Glomerular endothelial cell (primary cell): ENCODE measurements around the gene DNAH6. TPM values are rescaled to one million over a fixed set of nuclear protein-coding genes. Genes with fewer than 3 reads are reported as not detected.
"Not testable (repeated sequence)": the region's sequence is repeated elsewhere in the genome, so short reads cannot be mapped to it uniquely, and the experiment has no call there.

Experiments used
- DNase-seq: peaks from one replicate; pipeline ENCODE4 v3.0.0-alpha.2; 2011; ENCODE audit warnings: low read depth, low spot score; ENCODE audit errors: extremely low read depth
- total RNA-seq: library from RNA; depleted of rRNA; stranded (reverse); fragments of >200 nt; gene quantifications from 2 replicates; pipeline ENCODE4 v1.2.3, GENCODE V29; 2015

The DNAH6 gene
- total RNA-seq, 1 donor from 2014 or later: not detected

DNA sequence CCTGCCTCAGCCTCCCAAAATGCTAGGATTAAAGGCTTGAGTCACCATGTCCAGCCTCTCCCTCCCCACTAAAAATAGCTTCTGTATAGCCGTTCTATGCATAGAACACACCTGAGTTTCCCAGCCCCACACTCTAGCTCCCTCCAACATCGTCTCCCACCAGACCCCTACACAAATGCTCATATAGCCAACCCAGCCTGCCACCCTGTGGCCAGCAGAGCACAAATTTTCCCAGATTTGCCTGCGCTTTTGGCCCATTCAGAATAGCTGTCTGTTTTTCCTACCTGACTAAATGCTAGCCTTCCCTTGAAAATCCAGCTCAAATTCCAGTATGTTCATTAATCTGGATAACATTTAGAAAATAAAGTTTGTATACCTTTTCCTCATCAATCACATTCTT, 341.8 kb downstream of the DNAH6 start:
- DNase-seq: no peak

DNA sequence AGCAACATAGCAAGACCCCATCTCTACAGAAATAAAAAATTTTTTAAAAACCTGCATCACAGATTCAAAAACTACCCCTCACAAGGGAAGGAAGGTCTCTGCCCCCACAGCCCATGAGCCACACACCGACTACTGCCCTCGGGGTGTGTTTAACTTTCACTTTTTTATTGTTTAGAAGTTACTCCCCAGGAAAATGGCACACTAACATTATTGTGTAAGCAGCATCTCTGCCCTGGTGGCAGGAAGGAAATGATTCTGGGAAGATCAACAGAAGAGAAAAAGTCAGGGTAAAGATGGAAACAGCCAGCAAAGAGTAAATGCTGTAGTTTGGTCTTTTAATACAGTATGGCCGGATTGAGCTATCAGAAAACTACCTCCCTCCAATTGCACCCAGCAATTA, 342.6 kb downstream of the DNAH6 start:
- DNase-seq: no peak

DNA sequence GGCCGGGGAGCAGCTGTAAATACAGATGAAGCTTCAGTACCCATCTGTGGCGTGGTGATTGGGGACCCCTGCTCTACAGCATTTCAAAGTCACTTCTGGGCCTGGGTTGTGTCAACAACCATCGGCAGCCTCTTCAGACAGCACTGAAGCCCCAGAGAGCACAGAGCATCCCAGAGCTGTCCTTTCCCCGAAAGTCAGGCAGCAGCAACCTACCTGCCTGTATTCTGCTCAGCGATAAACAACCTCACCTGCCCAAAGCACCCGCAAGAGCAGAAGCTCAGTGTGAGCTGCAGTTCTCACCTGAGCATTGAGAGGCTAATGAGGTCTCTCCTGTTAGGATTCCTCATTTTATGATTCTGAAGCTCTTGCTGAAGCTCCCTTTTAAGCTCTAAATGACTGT, 345.2 kb downstream of the DNAH6 start:
- no peak for DNase-seq

DNA sequence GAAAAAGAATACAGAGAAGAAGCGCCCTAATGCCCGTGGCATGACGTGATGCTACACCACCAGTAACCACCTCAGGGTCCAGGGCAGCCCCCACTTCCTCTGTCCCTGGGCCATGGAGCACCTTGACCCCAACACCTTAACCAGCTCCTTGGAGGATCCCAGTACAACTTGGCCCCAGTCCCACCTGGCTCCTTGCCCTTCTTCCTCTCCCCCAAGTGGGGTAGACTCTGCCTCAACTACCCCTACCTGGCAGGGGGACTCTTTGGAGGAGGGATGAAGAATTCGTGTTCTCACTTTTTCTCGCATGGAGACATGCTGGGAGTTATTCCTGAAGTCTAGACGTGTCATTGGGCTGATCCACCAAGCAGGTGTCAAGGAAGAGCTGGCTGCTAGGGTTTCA, 345.7 kb downstream of the DNAH6 start:
- DNase-seq: no peak

DNA sequence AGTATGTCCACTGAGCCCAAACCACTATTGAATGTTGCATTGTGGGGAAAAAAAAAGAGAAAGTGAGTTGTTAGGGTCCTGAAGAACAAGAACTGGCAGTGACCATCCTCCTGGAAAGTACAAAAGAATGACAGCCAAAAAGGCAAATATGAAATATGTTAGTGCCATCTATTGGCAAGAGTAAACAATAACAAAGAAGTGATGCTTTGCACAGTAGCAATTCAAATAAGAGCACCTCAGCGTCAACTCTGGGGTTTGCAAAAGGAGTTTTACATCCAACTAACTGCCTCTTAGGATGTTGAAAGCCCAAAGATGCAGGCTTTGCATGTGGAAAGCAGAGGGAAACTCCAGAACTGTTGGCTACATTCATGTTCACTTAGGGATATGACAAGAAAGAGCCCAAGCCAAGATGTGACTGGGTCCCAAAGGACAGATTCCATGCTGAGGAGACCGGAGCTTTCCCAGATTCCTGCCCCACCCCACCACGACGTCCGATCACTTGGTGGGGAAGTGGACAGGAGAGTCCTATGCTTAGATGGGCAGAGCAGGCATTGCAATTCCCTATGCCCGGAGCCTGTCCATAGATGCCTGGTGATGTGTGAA, 349.0 kb downstream of the DNAH6 start:
- no peak for DNase-seq

DNA sequence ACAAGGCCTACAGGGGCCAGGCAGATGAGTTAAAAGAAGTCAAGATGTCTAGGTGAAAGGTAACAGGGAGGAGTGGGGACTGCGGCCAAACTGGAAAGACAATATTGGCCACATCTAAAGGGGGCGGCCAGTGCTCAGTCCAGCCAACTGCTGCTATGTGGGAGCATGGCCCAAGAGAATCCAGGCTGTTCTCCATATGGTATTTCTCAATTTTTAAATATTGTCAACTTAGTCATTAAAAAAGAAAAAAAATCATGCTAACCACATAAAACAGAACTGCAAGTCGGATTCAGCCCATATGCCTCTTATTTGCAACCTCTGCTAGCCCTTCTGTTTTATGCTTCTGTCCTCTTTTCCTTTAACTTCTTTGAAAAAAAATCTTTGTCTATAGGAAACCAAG, 349.8 kb downstream of the DNAH6 start:
- no peak for DNase-seq

DNA sequence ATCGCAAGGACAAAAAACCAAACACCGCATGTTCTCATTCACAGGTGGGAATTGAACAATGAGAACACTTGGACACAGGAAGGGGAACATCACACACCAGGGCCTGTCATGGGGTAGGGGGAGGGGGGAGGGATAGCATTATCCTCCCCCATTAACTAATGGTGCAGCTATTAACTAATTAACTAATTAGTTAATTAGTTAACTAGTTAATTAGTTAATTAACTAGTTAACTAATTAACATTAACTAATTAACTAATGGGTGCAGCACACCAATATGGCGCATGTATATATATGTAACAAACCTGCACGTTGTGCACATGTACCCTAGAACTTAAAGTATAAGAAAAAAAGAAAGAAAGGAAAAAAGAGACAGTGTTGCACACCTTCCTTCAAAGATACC, 352.0 kb downstream of the DNAH6 start:
- not testable (repeated sequence) for DNase-seq

Other genes starting within 250 kb of the DNAH6 start
- gene SUCLG1, start 57.2 kb upstream of the DNAH6 start, total RNA-seq: 56.3 and 85.4 TPM in 2 replicates